ENCODE data around the gene CASTOR2.
"Not testable (repeated sequence)": the region's sequence is repeated elsewhere in the genome, so short reads cannot be mapped to it uniquely, and the experiment has no call there.

The CASTOR2 gene

DNA sequence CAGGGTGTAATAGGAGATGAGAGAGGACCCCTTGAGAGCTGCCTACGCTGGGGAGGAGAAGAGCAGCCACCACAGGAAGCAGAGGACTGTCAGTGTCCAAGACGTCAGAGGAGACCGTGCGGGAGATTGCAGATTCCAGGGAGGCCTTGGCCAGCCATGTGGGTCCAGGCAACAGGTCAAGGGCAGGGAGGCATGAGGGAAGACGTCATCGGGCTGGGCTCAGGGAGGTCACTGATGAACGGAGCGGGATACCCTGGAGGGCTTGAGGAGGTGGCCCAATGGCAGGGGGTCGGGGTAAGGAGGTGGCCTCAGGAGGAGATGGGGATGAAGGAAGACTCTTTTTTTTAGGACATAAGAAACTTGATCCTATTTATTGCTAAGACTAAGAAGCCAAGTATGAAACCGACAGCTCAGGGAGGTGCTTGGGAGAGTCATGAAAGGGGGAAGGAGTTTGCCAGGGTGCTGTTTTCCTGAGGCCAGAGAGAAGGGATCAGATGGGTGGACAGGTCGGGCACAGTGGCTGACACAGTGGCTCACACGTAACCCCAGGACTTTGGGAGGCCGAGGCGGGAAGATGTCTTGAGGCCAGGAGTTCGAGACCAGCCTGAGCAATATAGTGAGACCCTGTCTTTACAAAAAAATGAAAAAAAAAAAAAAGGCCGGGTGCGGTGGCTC lies 30.5 kb downstream of the CASTOR2 start:
- DNase-seq (ENCODE audit: low read depth in 2 of 2): not testable (repeated sequence)

DNA sequence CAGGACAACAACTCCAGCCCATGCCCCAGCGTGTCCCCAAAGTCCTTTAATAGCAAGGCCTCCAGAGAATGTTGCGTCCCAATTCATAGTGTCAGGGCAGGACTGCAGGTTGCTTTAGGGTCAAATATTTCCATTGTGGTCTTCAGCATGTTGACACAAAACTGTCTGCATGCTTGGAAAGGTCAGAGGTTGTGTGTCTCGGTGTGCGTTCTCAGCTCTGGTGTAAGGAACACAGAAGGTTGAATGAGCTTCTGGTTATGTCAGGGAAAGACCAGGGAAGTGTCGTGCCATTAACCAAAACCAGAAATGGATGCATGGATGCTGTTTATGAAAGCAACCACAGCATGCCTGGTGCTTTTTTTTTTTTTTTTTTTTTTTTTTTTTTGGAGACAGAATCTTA lies 31.9 kb downstream of the CASTOR2 start:
- DNase-seq (ENCODE audit: low read depth in 2 of 2): not testable (repeated sequence)

DNA sequence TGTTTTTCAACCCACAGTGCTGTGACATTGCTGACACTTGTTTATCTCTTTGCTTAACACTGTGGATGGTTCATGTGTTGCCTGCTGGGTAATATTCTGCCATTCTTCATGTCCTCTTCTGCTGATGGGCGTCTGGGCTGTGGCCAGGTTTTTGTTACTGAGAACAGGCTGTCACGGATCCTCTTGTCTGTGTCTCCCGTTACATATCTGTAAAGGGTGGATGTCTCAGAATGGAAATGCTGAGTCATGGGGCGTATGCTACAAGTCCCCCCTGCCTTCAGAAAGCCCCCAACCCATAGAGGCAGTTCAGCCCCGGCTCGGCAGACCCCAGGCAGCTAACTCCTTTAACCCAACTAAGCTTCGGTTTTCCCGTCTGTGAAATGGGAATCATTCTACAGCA lies 33.3 kb downstream of the CASTOR2 start:
- not testable (repeated sequence) for DNase-seq (ENCODE audit: low read depth in 2 of 2)

DNA sequence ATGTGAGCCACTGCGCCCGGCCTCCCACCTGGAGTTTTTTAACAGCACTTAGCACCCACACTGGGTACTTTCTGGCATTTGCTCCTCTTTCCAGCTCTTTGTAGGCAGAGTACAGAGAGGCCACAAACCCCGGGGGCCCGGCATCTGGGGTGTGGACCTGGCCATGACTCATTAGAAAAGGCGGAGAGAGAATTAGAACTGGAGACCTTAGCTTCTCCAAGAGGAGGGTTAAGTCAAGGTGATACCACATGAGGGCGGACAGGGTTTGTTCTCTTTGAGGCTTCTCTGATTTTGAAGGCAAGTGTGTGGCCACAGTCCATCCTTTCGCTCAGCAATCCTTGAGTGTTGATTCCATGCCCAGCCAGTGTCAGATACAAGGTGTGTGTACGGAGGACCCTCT lies 36.9 kb downstream of the CASTOR2 start:
- not testable (repeated sequence) for DNase-seq (ENCODE audit: low read depth in 2 of 2)

DNA sequence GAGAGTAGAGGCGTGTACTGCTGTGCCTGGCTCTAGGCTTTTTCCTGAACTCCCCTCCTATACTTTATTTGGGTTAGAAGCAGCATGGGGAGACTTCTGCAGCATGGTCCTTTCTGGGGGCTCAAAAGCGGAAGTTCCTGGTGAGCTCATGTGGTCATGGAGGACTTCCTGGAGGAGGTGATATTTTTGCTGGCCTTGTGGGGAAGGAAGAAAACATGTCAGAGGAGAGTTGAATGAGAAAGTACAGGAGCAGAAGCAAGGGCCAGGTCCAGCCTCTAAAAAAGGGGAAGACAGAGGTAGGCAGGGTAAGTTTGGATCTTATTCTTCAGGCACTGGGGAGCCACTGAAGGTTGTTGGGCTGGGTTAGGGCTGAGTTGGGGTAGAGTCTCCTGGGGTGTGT lies 45.5 kb downstream of the CASTOR2 start:
- DNase-seq (ENCODE audit: low read depth in 2 of 2): no peak

DNA sequence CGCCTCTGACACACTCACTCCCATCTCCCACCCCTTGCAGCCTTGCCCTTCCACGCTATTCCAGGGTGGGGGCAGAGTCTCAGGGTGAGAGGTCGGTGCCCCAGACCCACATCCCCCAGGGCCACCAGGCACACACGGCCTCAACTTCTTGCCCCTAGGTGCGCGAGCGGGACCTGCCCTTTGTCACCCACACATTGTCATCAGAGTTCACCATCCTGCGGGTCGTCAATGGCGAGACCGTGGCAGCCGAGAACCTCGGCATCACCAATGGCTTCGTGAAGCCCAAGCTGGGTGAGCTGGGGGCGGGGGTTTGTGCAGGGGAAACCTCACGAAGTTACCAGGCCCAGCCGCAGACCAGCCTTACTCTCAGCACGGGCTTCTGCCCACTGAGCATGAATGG lies 53.3 kb downstream of the CASTOR2 start:
- DNase-seq (ENCODE audit: low read depth in 2 of 2): no peak

DNA sequence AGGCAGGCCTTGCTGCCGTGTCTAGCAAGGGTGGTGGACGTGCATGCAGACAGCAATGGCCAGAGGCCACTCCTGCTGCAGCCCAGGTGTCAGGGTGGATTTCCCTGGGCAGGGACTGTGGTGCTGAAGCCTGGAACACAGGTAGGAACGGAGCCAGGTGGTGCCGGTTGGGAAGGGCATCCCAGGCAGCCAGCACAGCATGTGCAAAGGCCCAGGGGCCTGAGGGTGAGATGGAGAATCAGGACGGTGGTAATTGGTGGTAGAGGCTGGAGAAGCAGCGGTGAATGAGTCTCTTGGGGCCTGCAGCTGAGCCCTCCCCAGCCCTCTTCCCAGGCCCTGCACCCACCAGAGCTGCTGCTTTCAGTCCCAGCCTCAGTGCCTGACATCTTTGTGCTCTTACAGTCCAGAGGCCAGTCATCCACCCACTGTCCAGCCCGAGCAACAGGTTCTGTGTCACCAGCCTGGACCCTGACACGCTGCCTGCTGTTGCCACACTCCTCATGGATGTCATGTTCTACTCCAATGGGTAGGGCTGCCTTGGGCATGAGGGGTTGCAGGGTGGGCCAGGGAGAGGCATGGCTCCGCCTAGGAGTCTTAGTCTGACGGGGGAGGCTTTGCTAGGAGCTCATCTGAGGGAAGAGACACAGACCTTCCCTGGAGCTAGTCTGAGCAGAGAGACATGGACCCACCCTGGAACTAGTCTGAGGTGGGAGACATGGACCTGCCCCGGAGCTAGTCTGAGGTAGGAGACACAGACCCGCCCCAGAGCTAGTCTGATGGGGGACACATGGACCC lies 54.3 kb downstream of the CASTOR2 start:
- no peak for DNase-seq (ENCODE audit: low read depth in 2 of 2)

DNA sequence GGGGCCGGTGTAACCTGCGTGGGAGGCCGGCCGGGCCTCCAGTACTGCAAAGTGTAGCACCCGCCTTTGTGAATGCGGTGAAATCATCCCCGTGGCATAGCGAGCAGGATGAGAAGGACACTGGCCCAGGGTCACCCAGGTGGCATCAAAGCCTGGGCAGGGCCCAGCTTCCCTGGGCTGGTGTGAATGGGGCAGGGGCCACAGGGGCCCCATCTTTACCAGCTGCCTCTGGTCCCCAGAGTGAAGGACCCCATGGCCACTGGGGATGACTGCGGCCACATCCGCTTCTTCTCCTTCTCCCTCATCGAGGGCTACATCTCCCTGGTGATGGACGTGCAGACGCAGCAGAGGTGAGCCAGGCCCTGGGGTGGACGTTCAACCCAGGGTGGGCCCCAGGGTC lies 55.3 kb downstream of the CASTOR2 start:
- no peak for DNase-seq (ENCODE audit: low read depth in 2 of 2)

DNA sequence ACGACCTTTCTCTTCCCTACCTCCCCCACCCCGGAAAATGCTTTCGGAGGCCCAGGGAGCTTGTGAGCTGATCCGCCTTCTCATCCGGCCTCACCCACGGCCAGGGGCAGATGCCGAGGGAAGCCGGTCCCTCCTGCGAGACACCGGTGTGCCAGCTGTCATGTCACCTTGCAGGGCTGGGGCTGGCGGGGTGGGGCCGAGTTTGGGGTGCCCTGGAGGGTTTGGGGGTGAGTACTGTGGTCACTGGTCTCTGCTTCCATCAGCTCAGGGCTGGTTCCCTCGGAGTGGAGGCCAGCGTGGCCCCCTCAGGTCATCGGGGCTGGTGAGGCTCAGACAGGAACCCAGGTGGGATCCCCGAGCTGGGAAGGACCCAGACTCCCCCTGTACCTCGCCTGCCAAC lies 60.4 kb downstream of the CASTOR2 start:
- no peak for DNase-seq (ENCODE audit: low read depth in 2 of 2)

DNA sequence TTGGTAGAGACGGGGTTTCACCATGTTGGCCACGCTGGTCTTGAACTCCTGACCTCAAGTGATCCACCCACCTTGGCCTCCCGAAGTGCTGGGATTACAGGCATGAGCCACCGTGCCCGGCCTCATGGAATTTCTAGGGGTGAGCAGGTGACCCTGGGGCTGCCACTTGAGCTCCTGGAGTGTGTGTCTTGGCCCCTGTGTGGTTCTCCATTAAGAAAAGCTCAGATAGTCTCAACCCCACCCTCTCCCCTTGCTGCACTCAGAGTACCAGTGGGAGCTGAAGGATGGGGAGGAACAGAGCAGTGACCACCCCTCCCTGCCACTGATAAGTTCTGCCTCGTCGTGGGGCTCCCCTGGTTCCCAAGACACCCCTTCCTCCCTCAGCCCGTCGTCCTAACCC lies 63.8 kb downstream of the CASTOR2 start:
- no peak for DNase-seq (ENCODE audit: low read depth in 2 of 2)

DNA sequence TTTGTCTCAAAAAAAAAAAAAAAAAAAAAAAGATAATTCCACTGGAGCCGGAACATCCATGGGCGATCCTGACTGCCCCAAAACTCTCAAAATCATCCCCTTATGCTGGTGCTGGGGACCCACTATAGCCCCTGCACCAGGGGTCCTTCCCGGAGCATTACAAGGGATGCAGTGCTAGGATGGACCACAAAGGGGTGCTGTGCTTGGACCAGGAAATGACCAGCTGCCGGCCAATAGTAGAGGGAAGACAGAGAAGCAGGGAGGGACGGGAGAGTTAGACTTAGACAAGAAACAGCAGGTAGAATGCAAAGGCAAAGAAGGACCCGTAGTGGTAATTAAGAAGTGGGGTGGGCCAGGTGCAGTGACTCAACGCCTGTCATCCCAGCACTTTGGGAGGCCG lies 68.6 kb downstream of the CASTOR2 start:
- no peak for DNase-seq (ENCODE audit: low read depth in 2 of 2)

DNA sequence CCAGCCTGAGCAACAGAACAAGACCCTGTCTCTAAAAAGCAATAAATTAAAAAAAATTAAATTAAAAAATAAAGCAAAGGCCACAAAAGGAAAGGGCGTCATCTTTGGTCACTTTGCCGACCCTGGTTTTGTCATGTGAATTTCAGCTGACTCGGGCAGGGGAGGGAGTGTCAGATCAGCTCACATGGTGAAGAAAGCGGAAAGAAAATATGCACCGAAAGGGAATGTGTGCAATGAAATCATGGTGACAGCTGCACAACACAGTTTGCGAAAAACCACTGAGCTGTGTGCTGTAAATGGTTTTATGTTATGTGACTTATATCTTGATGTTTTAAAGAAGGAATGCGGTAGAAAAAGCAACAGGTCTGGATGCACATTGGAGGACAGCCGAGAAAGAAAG lies 69.3 kb downstream of the CASTOR2 start:
- DNase-seq (ENCODE audit: low read depth in 2 of 2): no peak

DNA sequence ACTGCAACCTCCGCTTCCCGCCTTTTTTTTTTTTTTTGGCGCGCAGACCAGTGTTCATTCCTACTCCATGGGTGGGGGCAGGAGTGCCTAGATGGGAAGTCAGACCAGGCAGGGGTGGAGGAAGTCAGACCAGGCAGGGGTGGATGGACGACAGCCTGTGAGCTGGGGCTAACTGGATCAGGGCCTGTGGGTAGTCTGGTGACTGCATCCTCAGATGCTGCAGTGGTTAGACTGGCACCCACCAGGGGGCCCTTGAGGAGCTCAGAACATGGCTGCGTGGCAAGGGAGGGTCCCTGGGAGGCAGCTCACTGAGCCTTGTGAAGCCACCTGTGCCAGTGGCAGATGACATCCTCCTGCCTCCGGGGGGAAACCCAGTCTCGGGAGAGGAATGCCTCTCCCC lies 74.0 kb downstream of the CASTOR2 start:
- no peak for DNase-seq (ENCODE audit: low read depth in 2 of 2)

DNA sequence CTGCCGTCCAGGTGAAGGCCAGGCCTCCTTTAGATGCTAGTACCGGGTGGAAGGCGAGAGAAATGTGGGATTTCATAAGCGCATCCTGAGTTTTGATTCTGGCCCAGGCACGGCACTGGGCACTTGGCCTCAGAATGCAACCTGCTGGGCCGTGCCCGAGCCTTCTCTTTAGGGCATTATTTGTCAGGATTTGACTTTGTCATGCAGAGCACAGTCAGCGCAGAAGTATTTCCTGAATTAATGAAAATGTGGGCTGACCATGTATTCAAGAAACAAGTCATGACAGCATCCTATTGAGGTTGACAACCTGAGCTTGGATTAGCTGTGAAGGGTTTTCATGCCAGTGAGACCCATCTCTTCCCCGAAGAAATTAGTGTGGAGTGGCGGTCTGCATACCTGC lies 74.7 kb downstream of the CASTOR2 start:
- DNase-seq (ENCODE audit: low read depth in 2 of 2): no peak

DNA sequence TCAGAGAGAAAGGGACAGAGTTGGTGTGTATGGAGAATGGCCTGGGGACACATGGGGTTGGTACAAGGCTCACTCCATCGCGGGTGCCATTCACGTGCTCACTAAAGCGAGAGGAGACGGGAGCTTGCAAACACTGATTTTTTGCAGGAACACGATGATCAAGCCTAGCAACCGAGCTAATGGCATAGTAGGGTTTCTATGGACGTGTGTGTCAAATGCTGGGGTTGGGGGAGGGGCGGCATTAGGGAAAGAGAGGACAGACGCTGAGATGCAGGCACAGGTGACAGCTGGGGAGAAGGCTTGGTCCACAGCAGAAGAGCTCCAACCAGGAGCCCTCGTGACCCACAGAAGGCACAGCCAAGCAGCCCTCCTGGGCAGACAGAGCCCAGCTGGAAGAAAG lies 75.2 kb downstream of the CASTOR2 start:
- DNase-seq (ENCODE audit: low read depth in 2 of 2): no peak

DNA sequence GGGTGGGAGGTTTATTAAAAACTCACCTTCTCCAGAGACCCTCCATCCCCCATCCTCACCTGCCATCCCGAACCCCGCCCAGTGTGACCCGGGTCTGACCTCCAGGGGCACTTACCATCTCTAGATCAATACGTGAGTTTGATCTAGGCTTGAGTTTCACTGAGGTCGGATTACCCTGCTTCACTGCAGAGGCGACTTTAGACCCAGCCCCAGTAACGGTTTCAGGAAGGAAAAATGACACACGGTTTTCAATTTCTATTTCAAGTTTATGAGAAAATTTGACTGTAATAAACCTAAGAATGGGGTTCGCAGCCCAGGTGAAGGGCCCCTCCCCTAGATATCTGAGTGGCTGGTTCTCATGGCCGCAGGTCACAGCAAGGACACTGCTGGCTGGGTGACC lies 76.0 kb downstream of the CASTOR2 start:
- no peak for DNase-seq (ENCODE audit: low read depth in 2 of 2)

DNA sequence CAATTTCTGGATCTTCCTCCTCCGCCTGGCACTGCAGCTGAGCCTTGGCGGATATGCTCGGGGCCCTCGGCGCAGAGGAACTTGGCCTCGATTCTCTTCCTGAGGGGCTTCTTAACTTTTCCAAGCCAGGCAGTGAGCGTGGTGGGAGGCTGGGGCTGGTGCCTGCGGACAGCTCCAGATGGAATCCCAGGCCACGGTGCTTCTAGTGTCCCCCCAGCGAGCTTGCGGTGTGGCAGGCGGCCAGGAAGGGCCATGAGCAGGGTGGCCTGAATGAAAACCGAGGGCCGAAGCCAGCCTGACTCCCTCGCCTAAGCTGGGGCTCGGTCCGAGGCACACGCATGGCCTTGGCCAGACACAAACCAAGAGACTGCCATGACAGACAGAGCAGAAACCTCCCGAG lies 77.8 kb downstream of the CASTOR2 start:
- no peak for DNase-seq (ENCODE audit: low read depth in 2 of 2)

DNA sequence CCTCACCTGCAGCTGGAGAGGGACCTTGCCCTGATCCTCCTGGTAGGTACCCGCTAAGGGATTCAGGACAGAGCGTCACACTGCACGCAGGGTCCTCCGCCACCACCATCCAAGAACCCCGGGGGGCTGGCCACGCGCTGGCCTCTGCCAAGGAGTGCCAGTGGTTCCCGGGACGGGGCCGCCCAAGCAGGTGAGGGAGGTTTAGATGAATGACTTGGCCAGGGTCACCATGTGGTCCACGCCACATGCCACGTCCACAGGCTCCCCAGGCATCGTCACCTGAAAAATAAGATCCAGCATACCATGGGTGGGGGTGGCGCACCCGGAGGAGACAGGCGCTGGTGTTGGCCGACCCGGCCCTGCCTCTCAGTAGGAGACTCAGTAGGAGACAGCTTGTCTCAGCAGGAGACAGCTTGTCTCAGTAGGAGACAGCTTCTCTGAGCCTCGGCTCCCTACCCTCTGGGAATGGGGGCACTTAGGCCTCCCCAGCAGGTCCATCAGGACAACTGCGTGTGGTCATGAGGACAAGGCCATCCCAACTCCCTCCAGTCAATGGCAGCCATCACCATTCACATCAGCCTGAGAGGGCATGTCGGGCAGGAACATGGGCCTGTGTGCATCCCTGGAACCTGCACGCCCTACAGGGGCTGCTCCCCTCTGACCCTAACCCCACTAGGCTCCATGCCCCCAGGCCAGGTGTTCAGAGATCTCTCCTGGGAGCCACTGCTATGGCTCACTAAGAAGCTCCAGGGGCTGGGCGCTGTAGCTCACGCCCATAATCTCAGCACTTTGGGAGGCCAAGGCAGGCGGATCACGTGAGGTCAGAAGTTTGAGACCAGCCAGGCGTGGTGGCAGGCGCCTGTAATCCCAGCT lies 78.6 kb downstream of the CASTOR2 start:
- DNase-seq (ENCODE audit: low read depth in 2 of 2): no peak

DNA sequence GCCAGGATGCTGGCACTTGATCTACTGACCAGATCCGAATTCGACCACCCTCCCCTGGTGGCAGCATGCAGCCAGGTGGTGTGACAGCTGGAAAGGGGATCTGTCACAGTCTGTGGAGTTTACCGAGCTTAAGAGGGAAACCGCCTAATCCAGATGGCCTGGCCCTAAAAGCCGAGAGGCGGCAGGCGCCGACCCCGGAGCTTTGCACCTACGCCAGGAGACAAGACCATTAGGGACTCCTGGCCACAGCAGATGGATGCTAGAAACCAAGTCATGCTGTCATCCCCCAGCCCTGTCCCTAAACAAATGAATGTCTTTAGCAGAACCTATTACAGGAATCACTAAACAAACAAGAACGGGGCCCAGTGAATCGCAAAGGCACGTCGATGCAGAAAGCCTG lies 81.4 kb downstream of the CASTOR2 start:
- DNase-seq (ENCODE audit: low read depth in 2 of 2): no peak

DNA sequence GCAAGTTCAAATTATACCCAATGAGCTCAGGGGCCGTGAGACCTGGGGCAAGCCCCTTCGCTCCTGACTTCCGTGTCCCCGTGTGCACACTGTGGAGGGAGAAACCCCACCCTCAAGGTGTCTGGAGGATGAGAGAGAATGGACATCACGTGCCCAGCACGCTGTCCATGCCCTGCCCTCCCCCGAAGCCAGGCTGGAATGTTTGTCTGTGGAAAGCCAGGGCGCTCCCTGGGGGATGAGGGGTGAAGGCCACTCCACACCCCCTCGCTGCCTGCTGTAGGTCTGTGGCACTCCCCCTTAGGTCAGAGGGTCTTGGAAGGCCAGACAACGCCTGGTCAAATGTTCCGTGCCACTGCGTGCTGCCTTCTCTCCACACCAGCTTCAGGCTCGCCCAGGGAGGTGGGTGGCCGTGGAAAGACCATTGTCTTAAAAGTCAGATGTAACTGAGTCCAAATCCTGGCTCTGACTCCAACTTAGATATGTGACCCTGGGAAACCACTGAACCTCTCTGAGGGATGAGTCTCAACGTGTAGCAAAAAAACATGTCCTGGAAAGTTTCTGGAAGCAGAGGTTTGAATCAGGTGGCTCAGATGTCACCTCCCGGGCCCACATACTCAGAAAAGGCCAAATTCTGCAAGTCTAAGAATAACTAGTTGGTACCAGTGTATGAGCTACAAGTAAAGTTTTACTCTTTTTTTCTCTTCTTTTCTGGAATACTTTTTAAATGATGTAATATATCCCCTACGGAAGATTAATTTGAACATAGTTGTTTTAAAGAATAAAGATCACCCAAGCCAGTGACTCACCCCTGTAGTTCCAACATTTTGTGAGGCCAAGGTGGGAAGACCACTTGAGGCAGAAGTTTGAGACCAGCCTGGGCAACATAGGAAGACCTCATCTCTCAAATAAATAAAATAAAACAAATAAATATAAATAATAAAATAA lies 84.2 kb downstream of the CASTOR2 start:
- DNase-seq (ENCODE audit: low read depth in 2 of 2): no peak

DNA sequence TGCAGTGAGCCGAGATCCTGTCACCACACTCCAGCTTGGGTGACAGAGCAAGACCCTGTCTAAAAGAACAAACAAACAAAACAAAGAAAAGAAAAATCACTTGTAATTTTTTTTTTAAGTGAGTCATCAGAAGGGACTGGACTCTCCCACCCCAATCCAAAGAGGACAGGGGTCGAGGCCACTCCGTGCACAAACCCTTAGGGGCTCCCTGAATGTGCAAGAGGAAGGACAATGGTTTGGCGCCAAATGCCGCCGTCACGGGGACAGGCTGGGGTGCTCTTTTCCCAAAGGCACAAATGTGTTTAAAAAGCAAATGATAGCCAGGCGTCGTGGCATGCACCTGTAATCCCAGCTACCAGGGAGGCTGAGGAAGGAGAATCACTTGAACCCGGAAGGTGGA lies 85.3 kb downstream of the CASTOR2 start:
- no peak for DNase-seq (ENCODE audit: low read depth in 2 of 2)

Data from fibroblast of skin of left quadriceps (primary cell).